ENCODE data around the gene RNPEPL1. TPM values are rescaled to one million over a fixed set of nuclear protein-coding genes. Genes with fewer than 3 reads are reported as not detected.

The RNPEPL1 gene
- total RNA-seq, 1 donor from 2014 or later, result 61.8 TPM

GRCh38 chr2:240588669-240589068 is 20.4 kb downstream of the RNPEPL1 start:
- Mint-ChIP-seq H3K36me3 (ENCODE audit: low read depth) (peaks cover 2% of the 10 kb centered on the region), H3K4me3 (peak overlapping the region; percentile 96), H3K9me3 (no peaks in the 10 kb centered on the region), H3K27me3 (ENCODE audit: insufficient read depth) (no peaks in the 10 kb centered on the region), H3K4me1 (ENCODE audit: low read depth) (peaks cover 28% of the 10 kb centered on the region), H3K27ac (no peak overlapping the region)
- DNase-seq (ENCODE audit: low spot score), result no peak
- intact Hi-C loops (cut with micrococcal nuclease), result no loop called here

- Mint-ChIP-seq H3K4me1 (ENCODE audit: low read depth) (peaks cover 28% of the 10 kb centered on the region), H3K4me3 (no peak overlapping the region), H3K27me3 (ENCODE audit: insufficient read depth) (no peaks in the 10 kb centered on the region), H3K9me3 (no peaks in the 10 kb centered on the region), H3K36me3 (ENCODE audit: low read depth) (peaks cover 2% of the 10 kb centered on the region), H3K27ac (no peak overlapping the region)
- intact Hi-C loops (cut with micrococcal nuclease), result no loop called here
- no peak for DNase-seq (ENCODE audit: low spot score)
Measured at GRCh38 chr2:240589375-240589774, 21.1 kb downstream of the RNPEPL1 start.

- Mint-ChIP-seq H3K36me3 (ENCODE audit: low read depth) (peaks cover 2% of the 10 kb centered on the region), H3K27me3 (ENCODE audit: insufficient read depth) (no peaks in the 10 kb centered on the region), H3K27ac (no peak overlapping the region), H3K4me3 (no peak overlapping the region), H3K4me1 (ENCODE audit: low read depth) (peaks cover 22% of the 10 kb centered on the region), H3K9me3 (no peaks in the 10 kb centered on the region)
- intact Hi-C loops (cut with micrococcal nuclease), result no loop called here
- DNase-seq (ENCODE audit: low spot score), result no peak
Measured at GRCh38 chr2:240589850-240590525, 21.7 kb downstream of the RNPEPL1 start.

- Mint-ChIP-seq H3K27ac (no peak overlapping the region), H3K36me3 (ENCODE audit: low read depth) (peaks cover 2% of the 10 kb centered on the region), H3K27me3 (ENCODE audit: insufficient read depth) (no peaks in the 10 kb centered on the region), H3K4me1 (ENCODE audit: low read depth) (peaks cover 21% of the 10 kb centered on the region), H3K9me3 (no peaks in the 10 kb centered on the region), H3K4me3 (no peak overlapping the region)
- DNase-seq (ENCODE audit: low spot score), result no peak
- intact Hi-C loops (cut with micrococcal nuclease), result no loop called here
Measured at GRCh38 chr2:240590681-240591111, 22.4 kb downstream of the RNPEPL1 start.

GRCh38 chr2:240591226-240591625 is 22.9 kb downstream of the RNPEPL1 start:
- Mint-ChIP-seq H3K9me3 (no peaks in the 10 kb centered on the region), H3K4me1 (ENCODE audit: low read depth) (peaks cover 21% of the 10 kb centered on the region), H3K4me3 (no peak overlapping the region), H3K27ac (no peak overlapping the region), H3K36me3 (ENCODE audit: low read depth) (peaks cover 2% of the 10 kb centered on the region), H3K27me3 (ENCODE audit: insufficient read depth) (no peaks in the 10 kb centered on the region)
- no peak for DNase-seq (ENCODE audit: low spot score)
- intact Hi-C loops (cut with micrococcal nuclease), result no loop called here

GRCh38 chr2:240591784-240592183 is 23.5 kb downstream of the RNPEPL1 start:
- DNase-seq (ENCODE audit: low spot score), result no peak
- intact Hi-C loops (cut with micrococcal nuclease), result no loop called here
- Mint-ChIP-seq H3K36me3 (ENCODE audit: low read depth) (peaks cover 2% of the 10 kb centered on the region), H3K27me3 (ENCODE audit: insufficient read depth) (no peaks in the 10 kb centered on the region), H3K27ac (no peak overlapping the region), H3K9me3 (no peaks in the 10 kb centered on the region), H3K4me3 (no peak overlapping the region), H3K4me1 (ENCODE audit: low read depth) (peaks cover 21% of the 10 kb centered on the region)

GRCh38 chr2:240593026-240593702 is 24.9 kb downstream of the RNPEPL1 start:
- no peak overlapping the region for H3K27ac Mint-ChIP-seq
- no peak overlapping the region for H3K4me3 Mint-ChIP-seq
- no peaks in the 10 kb centered on the region for H3K27me3 Mint-ChIP-seq (ENCODE audit: insufficient read depth)
- no peaks in the 10 kb centered on the region for H3K9me3 Mint-ChIP-seq
- H3K4me1 Mint-ChIP-seq (ENCODE audit: low read depth), result peaks cover 9% of the 10 kb centered on the region
- no peak for DNase-seq (ENCODE audit: low spot score)
- peaks cover 2% of the 10 kb centered on the region for H3K36me3 Mint-ChIP-seq (ENCODE audit: low read depth)
- intact Hi-C loops (cut with micrococcal nuclease), result no loop called here

- intact Hi-C loops (cut with micrococcal nuclease), result no loop called here
- no peak overlapping the region for H3K27ac Mint-ChIP-seq
- H3K27me3 Mint-ChIP-seq (ENCODE audit: insufficient read depth), result no peaks in the 10 kb centered on the region
- peaks cover 2% of the 10 kb centered on the region for H3K4me1 Mint-ChIP-seq (ENCODE audit: low read depth)
- H3K36me3 Mint-ChIP-seq (ENCODE audit: low read depth), result peaks cover 2% of the 10 kb centered on the region
- no peak overlapping the region for H3K4me3 Mint-ChIP-seq
- no peak for DNase-seq (ENCODE audit: low spot score)
- H3K9me3 Mint-ChIP-seq, result no peaks in the 10 kb centered on the region
Measured at GRCh38 chr2:240593703-240594451, 25.6 kb downstream of the RNPEPL1 start.

- Mint-ChIP-seq H3K4me1 (ENCODE audit: low read depth) (no peaks in the 10 kb centered on the region), H3K36me3 (ENCODE audit: low read depth) (peaks cover 4% of the 10 kb centered on the region), H3K27ac (no peak overlapping the region), H3K9me3 (no peaks in the 10 kb centered on the region), H3K4me3 (no peak overlapping the region), H3K27me3 (ENCODE audit: insufficient read depth) (no peaks in the 10 kb centered on the region)
- intact Hi-C loops (cut with micrococcal nuclease), result no loop called here
- no peak for DNase-seq (ENCODE audit: low spot score)
Measured at GRCh38 chr2:240594511-240595380, 26.5 kb downstream of the RNPEPL1 start.

- Mint-ChIP-seq H3K4me1 (ENCODE audit: low read depth) (no peaks in the 10 kb centered on the region), H3K4me3 (no peak overlapping the region), H3K27ac (no peak overlapping the region), H3K9me3 (no peaks in the 10 kb centered on the region), H3K27me3 (ENCODE audit: insufficient read depth) (no peaks in the 10 kb centered on the region), H3K36me3 (ENCODE audit: low read depth) (peaks cover 7% of the 10 kb centered on the region)
- peak; percentile 33 for DNase-seq (ENCODE audit: low spot score)
- intact Hi-C loops (cut with micrococcal nuclease), result no loop called here
Measured at GRCh38 chr2:240595381-240596079, 27.2 kb downstream of the RNPEPL1 start.

GRCh38 chr2:240596080-240596460 is 27.8 kb downstream of the RNPEPL1 start:
- DNase-seq (ENCODE audit: low spot score), result no peak
- Mint-ChIP-seq H3K36me3 (ENCODE audit: low read depth) (peaks cover 4% of the 10 kb centered on the region), H3K27ac (no peak overlapping the region), H3K4me3 (no peak overlapping the region), H3K9me3 (no peaks in the 10 kb centered on the region), H3K27me3 (ENCODE audit: insufficient read depth) (no peaks in the 10 kb centered on the region), H3K4me1 (ENCODE audit: low read depth) (no peaks in the 10 kb centered on the region)
- intact Hi-C loops (cut with micrococcal nuclease), result no loop called here

- Mint-ChIP-seq H3K4me1 (ENCODE audit: low read depth) (no peaks in the 10 kb centered on the region), H3K4me3 (no peak overlapping the region), H3K9me3 (no peaks in the 10 kb centered on the region), H3K27me3 (ENCODE audit: insufficient read depth) (no peaks in the 10 kb centered on the region), H3K36me3 (ENCODE audit: low read depth) (peaks cover 4% of the 10 kb centered on the region), H3K27ac (no peak overlapping the region)
- intact Hi-C loops (cut with micrococcal nuclease), result no loop called here
- DNase-seq (ENCODE audit: low spot score), result no peak
Measured at GRCh38 chr2:240596491-240596931, 28.2 kb downstream of the RNPEPL1 start.

All from activated T-helper 1 cell treated with anti-CD3 and anti-CD28 coated beads, Interleukin-12 subunit alpha, Interleukin-12 subunit beta, Interleukin-2, Interleukin-4 antibody, amounts not matched to agents 30 ng/mL and 10 ng/mL and 1 ng/mL, durations not matched to agents 14 hours and 24 hours and 36 hours (primary cell).